HepG2 (cell line): ENCODE data around the gene TBC1D16. TPM values are rescaled to one million over a fixed set of nuclear protein-coding genes. Genes with fewer than 3 reads are reported as not detected.

ENCODE experiments used
- BORCS8-MEF2B ChIP-seq: sonication (generic); formaldehyde crosslinking; IDR thresholded peaks from 2 replicates; pipeline ENCODE4 v1.8.0; 2022; ENCODE audit warnings: mild to moderate bottlenecking, missing genetic modification reagents
- CEBPG ChIP-seq: IDR thresholded peaks from 2 replicates; pipeline ENCODE4 v1.6.1; 2016
- CHD4 ChIP-seq: fragments of 200-600 bp; sonication (generic); IDR thresholded peaks from 2 replicates; pipeline ENCODE4 v1.7.0; 2017; ENCODE audit warnings: mild to moderate bottlenecking, low read length, borderline replicate concordance
- EZH2 ChIP-seq: conservative IDR thresholded peaks from 2 replicates; pipeline ENCODE4 v1.6.1; 2012; ENCODE audit warnings: mild to moderate bottlenecking, low read depth, low read length, moderate library complexity
- FOXP1 ChIP-seq, 2 experiments: fragments of 450-650 bp in 1 of 2; IDR thresholded peaks; 2 replicates each; pipeline ENCODE4 v1.6.1; 2017 to 2018; ENCODE audit warnings: antibody characterized with exemption in 1 of 2
- GABPB1 ChIP-seq: IDR thresholded peaks from 2 replicates; pipeline ENCODE4 v1.6.1; 2016; ENCODE audit warnings: mild to moderate bottlenecking, missing genetic modification reagents, moderate library complexity, missing compliant biosample characterization
- MAZ ChIP-seq, 2 experiments: sonication (generic) in 1 of 2; formaldehyde crosslinking in 1 of 2; IDR thresholded peaks; 2 replicates each; pipeline versions ENCODE4 v1.5.0 to v1.6.1; 2012 to 2020; ENCODE audit warnings: low read depth in 2 of 2, mild to moderate bottlenecking in 2 of 2, borderline replicate concordance in 1 of 2, improper control_type of control experiment in 1 of 2, low read length in 1 of 2, missing genetic modification reagents in 1 of 2, moderate library complexity in 1 of 2
- NONO ChIP-seq, 2 experiments: fragments of 450-650 bp in 1 of 2; sonication (generic) in 1 of 2; formaldehyde crosslinking in 1 of 2; IDR thresholded peaks in 1 of 2; conservative IDR thresholded peaks in 1 of 2; 2 replicates each; pipeline versions ENCODE4 v1.6.1 to v1.8.0; 2017 to 2022; ENCODE audit warnings: mild to moderate bottlenecking in 1 of 2, missing genetic modification reagents in 1 of 2, moderate library complexity in 1 of 2
- PCBP1 ChIP-seq: fragments of 200-400 bp; formaldehyde crosslinking; IDR thresholded peaks from 2 replicates; pipeline ENCODE4 v1.6.1; 2017; ENCODE audit warnings: mild to moderate bottlenecking, low read depth, low read length, borderline replicate concordance
- THAP11 ChIP-seq: IDR thresholded peaks from 2 replicates; pipeline ENCODE4 v1.6.1; 2016; ENCODE audit warnings: missing biosample characterization, missing genetic modification reagents
- ZBTB7A ChIP-seq: sonication (generic); formaldehyde crosslinking; IDR thresholded peaks from 2 replicates; pipeline ENCODE4 v1.8.0; 2022; ENCODE audit warnings: mild to moderate bottlenecking, missing genetic modification reagents
- ZNF317 ChIP-seq: sonication (generic); formaldehyde crosslinking; IDR thresholded peaks from 2 replicates; pipeline ENCODE4 v1.5.0; 2020; ENCODE audit warnings: mild to moderate bottlenecking, missing genetic modification reagents
- ZNF678 ChIP-seq: sonication (generic); formaldehyde crosslinking; IDR thresholded peaks from 2 replicates; pipeline ENCODE4 v1.4.0; 2020; ENCODE audit warnings: mild to moderate bottlenecking, missing genetic modification reagents
- ZNF790 ChIP-seq: sonication (generic); formaldehyde crosslinking; IDR thresholded peaks from 2 replicates; pipeline ENCODE4 v1.8.0; 2022; ENCODE audit warnings: missing genetic modification reagents, mild to moderate bottlenecking, borderline replicate concordance
- ZZZ3 ChIP-seq: sonication (generic); formaldehyde crosslinking; IDR thresholded peaks from 2 replicates; pipeline ENCODE4 v1.4.0; 2020; ENCODE audit warnings: missing genetic modification reagents, mild to moderate bottlenecking, borderline replicate concordance
- polyA plus RNA-seq, 8 experiments: library from polyadenylated mRNA; depleted of rRNA in 3 of 8; stranded (reverse) in 7 of 8; unstranded in 1 of 8; fragments of >200 nt; fragmentation: Illumina TruSeq in 4 of 8; extraction: Trizol in 4 of 8; gene quantifications; 2 replicates each; pipeline versions ENCODE4 v1.2.1 to v1.2.3, GENCODE V29; 2011 to 2016; ENCODE audit warnings: low read depth in 4 of 8, missing spikeins in 1 of 8, mixed read lengths in 1 of 8; ENCODE audit not compliant: insufficient read depth in 1 of 8
- total RNA-seq, 5 experiments: library from RNA; depleted of rRNA; stranded (reverse); fragments of >200 nt; fragmentation: Illumina TruSeq; extraction: Trizol; gene quantifications; 2 replicates each; pipeline ENCODE4 v1.2.3, GENCODE V29; 2016; ENCODE audit warnings: low read depth in 1 of 5
- TF ChIP-seq, protein P1 (sequence below): sonication (generic); formaldehyde crosslinking; IDR thresholded peaks from 2 replicates; pipeline ENCODE4 v1.5.0; 2020; ENCODE audit warnings: missing genetic modification reagents

Gene TBC1D16
- total and polyA plus RNA-seq, 2 of the 13 experiments (the other 11 are each of a cell fraction or from before 2014, with no cell fraction given): 14.9 to 24.9 TPM

DNA sequence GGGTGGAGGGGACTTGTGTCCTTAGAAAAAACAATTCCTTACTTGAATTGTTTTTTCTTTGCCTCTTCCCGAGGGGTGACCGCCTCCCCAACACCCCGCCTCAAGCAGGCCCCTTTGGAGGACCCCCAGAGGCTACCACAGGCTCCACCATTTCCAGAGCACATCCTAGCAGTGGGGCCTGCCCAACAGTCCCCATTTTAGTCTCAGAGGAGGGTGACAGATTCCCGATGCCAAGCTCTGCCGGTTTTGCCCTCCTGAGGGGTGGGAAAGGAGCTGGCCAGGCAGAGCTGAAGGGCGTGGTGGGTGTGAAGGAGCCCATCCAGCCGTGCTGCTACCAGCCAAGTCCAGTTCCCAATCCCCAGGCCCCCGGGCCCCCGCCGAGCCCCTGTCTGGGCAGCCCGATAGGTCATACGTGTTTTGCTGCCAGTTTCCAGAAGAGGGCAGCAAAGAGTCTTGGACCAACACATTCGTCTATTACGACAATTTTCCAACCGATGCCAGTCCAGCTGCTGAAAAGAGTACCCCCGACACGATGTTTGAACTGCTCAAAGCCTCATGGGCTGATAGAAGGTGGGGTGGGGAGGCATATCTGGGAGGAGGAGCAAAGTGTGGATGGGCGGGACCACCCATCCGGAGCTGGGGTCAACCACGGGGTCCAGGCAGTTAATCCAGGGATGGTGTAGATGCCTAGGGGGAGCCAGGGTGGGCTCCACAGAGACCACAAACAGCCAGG lies 46.9 kb upstream of the TBC1D16 start (continued):
- TF ChIP-seq GABPB1 (CRISPR knock-in tag): no peak; the same call in 1 of the 2 replicates
- TF ChIP-seq PCBP1: no peak
- TF ChIP-seq NONO (IDR thresholded peaks at IDR 0.05): no peak
- TF ChIP-seq NONO (CRISPR knock-in tag; conservative IDR thresholded peaks at IDR 0.05): 0 out of 2 replicates have a peak, but pooled peaks have one; percentile 27
- TF ChIP-seq MAZ (IDR thresholded peaks at IDR 0.05; ENCODE audit: borderline replicate concordance, low read depth, low read length): no peak
- peak; percentile 44; the same call in 1 of the 2 replicates for TF ChIP-seq MAZ (CRISPR knock-in tag; IDR thresholded peaks at IDR 0.05; ENCODE audit: low read depth)
- no peak for TF ChIP-seq ZNF317 (CRISPR knock-in tag)
- TF ChIP-seq, protein P1, sequence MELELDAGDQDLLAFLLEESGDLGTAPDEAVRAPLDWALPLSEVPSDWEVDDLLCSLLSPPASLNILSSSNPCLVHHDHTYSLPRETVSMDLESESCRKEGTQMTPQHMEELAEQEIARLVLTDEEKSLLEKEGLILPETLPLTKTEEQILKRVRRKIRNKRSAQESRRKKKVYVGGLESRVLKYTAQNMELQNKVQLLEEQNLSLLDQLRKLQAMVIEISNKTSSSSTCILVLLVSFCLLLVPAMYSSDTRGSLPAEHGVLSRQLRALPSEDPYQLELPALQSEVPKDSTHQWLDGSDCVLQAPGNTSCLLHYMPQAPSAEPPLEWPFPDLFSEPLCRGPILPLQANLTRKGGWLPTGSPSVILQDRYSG (CRISPR knock-in tag): no peak
- TF ChIP-seq ZNF678 (CRISPR knock-in tag): peak; percentile 34; the same call in 1 of the 2 replicates
- 0 out of 2 replicates have a peak, but pooled peaks have one; percentile 38 for TF ChIP-seq BORCS8-MEF2B (CRISPR knock-in tag)
- no peak for TF ChIP-seq ZNF790 (CRISPR knock-in tag)
- TF ChIP-seq EZH2: 0 out of 2 replicates have a peak, but pooled peaks have one; percentile 67
- 0 out of 2 replicates have a peak, but pooled peaks have one; percentile 29 for TF ChIP-seq THAP11
- no peak for TF ChIP-seq FOXP1 (IDR thresholded peaks at IDR 0.05)
- no peak for TF ChIP-seq FOXP1 (CRISPR knock-in tag; IDR thresholded peaks at IDR 0.05)
- TF ChIP-seq ZZZ3 (CRISPR knock-in tag): no peak
- TF ChIP-seq CHD4: no peak
- 0 out of 2 replicates have a peak, but pooled peaks have one; percentile 51 for TF ChIP-seq ZBTB7A (CRISPR knock-in tag)
- peak; percentile 41; the same call in 1 of the 2 replicates for TF ChIP-seq CEBPG (CRISPR knock-in tag)
